ENCODE results near the gene PRPF8. TPM values are rescaled to one million over a fixed set of nuclear protein-coding genes. Genes with fewer than 3 reads are reported as not detected.

The PRPF8 gene
- total RNA-seq, 1 donor from 2014 or later, result 57.7 TPM

GRCh38 chr17:1604831-1605528 is 79.7 kb downstream of the PRPF8 start:
- DNase-seq (ENCODE audit: low read depth) (no peak), FAIRE-seq (no peak)

DNA sequence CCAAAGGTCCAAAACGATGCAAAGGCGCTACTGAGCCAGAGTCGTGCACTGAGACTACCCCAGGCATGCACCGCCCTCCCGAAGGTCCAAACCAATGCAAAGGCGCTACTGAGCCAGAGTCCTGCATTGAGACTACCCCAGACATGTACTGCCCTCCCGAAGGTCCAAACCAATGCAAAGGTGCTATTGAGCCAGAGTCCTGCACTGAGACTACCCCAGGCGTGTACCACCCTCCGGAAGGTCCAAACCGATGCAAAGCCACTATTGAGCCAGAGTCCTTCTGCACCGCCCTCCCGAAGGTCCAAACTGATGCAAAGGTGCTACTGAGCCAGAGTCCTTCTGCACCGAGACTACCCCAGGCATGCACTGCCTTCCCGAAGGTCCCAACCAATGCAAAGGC is 83.1 kb downstream of the PRPF8 start:
- Histone ChIP-seq H3K36me3 (ENCODE audit: control insufficient read depth, insufficient read depth, low read length) (no peaks in the 10 kb centered on the region), H3K27me3 (ENCODE audit: control insufficient read depth, insufficient read depth, low read length) (no peaks in the 10 kb centered on the region), H3K4me3 (ENCODE audit: low read depth, low read length) (no peak overlapping the region)
- no peak for FAIRE-seq
- no peak for DNase-seq (ENCODE audit: low read depth)
- no peak for TF ChIP-seq CTCF (IDR thresholded peaks at IDR 0.05; ENCODE audit: insufficient read depth, low read length, severe bottlenecking)

More at GRCh38 chr17:1604831-1605528, 79.7 kb downstream of the PRPF8 start:
- Histone ChIP-seq H3K27me3 (ENCODE audit: control insufficient read depth, insufficient read depth, low read length) (no peaks in the 10 kb centered on the region), H3K36me3 (ENCODE audit: control insufficient read depth, insufficient read depth, low read length) (no peaks in the 10 kb centered on the region), H3K4me3 (ENCODE audit: low read depth, low read length) (no peak overlapping the region)
- no peak for TF ChIP-seq CTCF (IDR thresholded peaks at IDR 0.05; ENCODE audit: insufficient read depth, low read length, severe bottlenecking)

Other genes with a start within 250 kb of the PRPF8 start
- 131 and 152 TPM in 2 replicates for gene CRK, start 228.6 kb downstream of the PRPF8 start, total RNA-seq
- 80.3 and 90.5 TPM in 2 replicates for gene MYO1C, start 192.2 kb downstream of the PRPF8 start, total RNA-seq
- 20.1 and 31.6 TPM in 2 replicates for gene INPP5K, start 168.3 kb downstream of the PRPF8 start, total RNA-seq
- gene PITPNA, start 122.1 kb downstream of the PRPF8 start, total RNA-seq, result 21.1 and 25.7 TPM in 2 replicates
- 2.4 and 2.9 TPM in 2 replicates for gene SLC43A2, start 56.0 kb downstream of the PRPF8 start, total RNA-seq
- 0.38 and 0.53 TPM in 2 replicates for gene SCARF1, start 39.1 kb downstream of the PRPF8 start, total RNA-seq
- 3.4 and 3.8 TPM in 2 replicates for gene RILP, start 35.0 kb downstream of the PRPF8 start, total RNA-seq
- 4.5 and 19.1 TPM in 2 replicates for gene TLCD2, start 25.5 kb upstream of the PRPF8 start, total RNA-seq
- 13.8 and 21.6 TPM in 2 replicates for gene WDR81, start 39.8 kb upstream of the PRPF8 start, total RNA-seq
- 0.79 and 1.5 TPM in 2 replicates for gene SERPINF2, start 58.0 kb upstream of the PRPF8 start, total RNA-seq
- gene SERPINF1, start 77.2 kb upstream of the PRPF8 start, total RNA-seq, result 51.3 and 112 TPM in 2 replicates
- 7.9 and 10.4 TPM in 2 replicates for gene SMYD4, start 145.0 kb upstream of the PRPF8 start, total RNA-seq
- 33.2 and 36.9 TPM in 2 replicates for gene RPA1, start 145.1 kb upstream of the PRPF8 start, total RNA-seq